ENCODE measurements around the gene TRIO. TPM values are rescaled to one million over a fixed set of nuclear protein-coding genes. Genes with fewer than 3 reads are reported as not detected.
A peak's percentile ranks its signal among the peaks of the same experiment; 100 is the strongest.

TRIO gene
- total RNA-seq, 4 donors from 2014 or later, result 186 to 388 (median 285) TPM

GRCh38 chr5:14161825-14162556, 18.8 kb downstream of the TRIO start:
- Histone ChIP-seq H3K27ac (peak overlapping the region in 2 of 4 donors; percentile 3 to 14), H3K4me3 (no peak overlapping the region), H3K9me3 (no peaks in the 10 kb centered on the region), H3K27me3 (no peaks in the 10 kb centered on the region), H3K4me1 (peaks cover 8 to 59% (median 34%) of the 10 kb centered on the region in 4 donors), H3K36me3 (no peaks in the 10 kb centered on the region)
- TF ChIP-seq POLR2AphosphoS5 (IDR thresholded peaks at IDR 0.05) (no peak), EP300 (IDR thresholded peaks at IDR 0.05; ENCODE audit: low read depth) (no peak), CTCF (IDR thresholded peaks at IDR 0.05) (no peak), POLR2A (IDR thresholded peaks at IDR 0.05) (no peak)
- intact Hi-C loops (cut with DNase I; ENCODE audit: low total_unique reads), result no loop called here
- no peak for DNase-seq
- 66 to 80% methylated on average over 2 to 7 of the region's 7 CpGs for WGBS, 2 donors (ENCODE audit: low coverage in 1 of 2)
- in situ Hi-C loops (cut with MboI; ENCODE audit: low pct_ligation_motif_present in 1 of 4, low pct_unique_long_range_greater_than_20kb in 1 of 4, low sequenced_read_pairs in 3 of 4), result no loop called here

- in situ Hi-C loops (cut with MboI; ENCODE audit: low pct_ligation_motif_present in 1 of 4, low pct_unique_long_range_greater_than_20kb in 1 of 4, low sequenced_read_pairs in 3 of 4), result no loop called here
- Histone ChIP-seq H3K4me1 (peaks cover 8 to 69% (median 49%) of the 10 kb centered on the region in 4 donors), H3K4me3 (no peak overlapping the region), H3K9me3 (no peaks in the 10 kb centered on the region), H3K27ac (no peak overlapping the region), H3K36me3 (no peaks in the 10 kb centered on the region), H3K27me3 (no peaks in the 10 kb centered on the region)
- no peak for DNase-seq
- intact Hi-C loops (cut with DNase I; ENCODE audit: low total_unique reads), result no loop called here
- 94% methylated on average over 7 of the region's 7 CpGs for WGBS, 2 donors (ENCODE audit: low coverage in 1 of 2)
- TF ChIP-seq POLR2A (IDR thresholded peaks at IDR 0.05), result no peak
- no peak for TF ChIP-seq CTCF (IDR thresholded peaks at IDR 0.05)
- no peak for TF ChIP-seq EP300 (IDR thresholded peaks at IDR 0.05; ENCODE audit: low read depth)
- TF ChIP-seq POLR2AphosphoS5 (IDR thresholded peaks at IDR 0.05), result no peak
Observed at GRCh38 chr5:14164164-14165163, 21.3 kb downstream of the TRIO start.

- no peak for DNase-seq
- H3K4me3 ChIP-seq, result no peak overlapping the region
- peak overlapping the region in 1 of 4 donors; percentile 18 for H3K27ac ChIP-seq
- H3K27me3 ChIP-seq, result no peaks in the 10 kb centered on the region
- no peak for TF ChIP-seq CTCF (IDR thresholded peaks at IDR 0.05)
- no peak for TF ChIP-seq POLR2A (IDR thresholded peaks at IDR 0.05)
- no peak for TF ChIP-seq EP300 (IDR thresholded peaks at IDR 0.05; ENCODE audit: low read depth)
- in situ Hi-C loops (cut with MboI; ENCODE audit: low pct_ligation_motif_present in 1 of 4, low pct_unique_long_range_greater_than_20kb in 1 of 4, low sequenced_read_pairs in 3 of 4) (no loop called here), intact Hi-C loops (cut with DNase I; ENCODE audit: low total_unique reads) (no loop called here)
- no peaks in the 10 kb centered on the region for H3K36me3 ChIP-seq
- WGBS, 2 donors (ENCODE audit: low coverage in 1 of 2), result 88% methylated on average over 6 to 9 of the region's 9 CpGs
- H3K9me3 ChIP-seq, result no peaks in the 10 kb centered on the region
- peaks cover 8 to 66% (median 48%) of the 10 kb centered on the region in 4 donors for H3K4me1 ChIP-seq
Observed at GRCh38 chr5:14165375-14166106, 22.4 kb downstream of the TRIO start.

Measured in transverse colon (tissue), 4 donors.